ENCODE results near the gene SLC24A3.
"Not testable (repeated sequence)": the region's sequence is repeated elsewhere in the genome, so short reads cannot be mapped to it uniquely, and the experiment has no call there.

SLC24A3 gene

DNA sequence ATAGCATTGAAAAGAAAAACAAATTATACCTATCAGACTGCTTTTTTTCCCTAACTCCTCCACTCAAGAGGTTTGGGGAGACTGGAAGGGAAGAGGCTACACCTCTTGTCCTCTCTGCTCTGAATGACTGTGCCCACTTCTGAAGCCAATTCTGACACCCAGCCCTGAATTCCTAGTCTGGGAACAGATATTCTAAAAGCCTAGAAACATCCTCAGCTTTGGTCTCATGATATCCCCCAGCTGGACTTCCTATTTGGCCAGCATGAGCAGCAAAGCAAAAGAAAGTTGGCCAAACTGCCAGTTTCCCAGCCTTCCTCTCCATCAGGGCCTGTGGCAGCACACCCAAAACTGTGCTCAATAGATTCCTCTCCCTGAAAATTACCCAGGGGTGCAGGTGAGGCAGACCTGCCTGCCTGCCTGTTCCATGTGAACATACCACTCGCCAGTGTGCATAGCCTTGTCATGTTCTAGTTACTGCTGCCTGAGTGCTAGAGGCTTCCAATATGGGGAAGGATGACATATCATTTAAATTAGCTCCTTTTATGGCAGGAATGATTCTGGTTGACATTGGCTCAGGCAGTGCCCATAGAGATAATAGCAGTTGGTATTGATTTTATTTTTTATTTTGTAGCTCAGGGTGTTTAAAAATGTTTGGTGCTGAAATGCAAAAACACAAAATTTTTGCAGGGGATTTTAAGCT, 393.5 kb downstream of the SLC24A3 start:
- no peak for DNase-seq

GRCh38 chr20:19609642-19610223, 397.3 kb downstream of the SLC24A3 start:
- no peak for DNase-seq

DNA sequence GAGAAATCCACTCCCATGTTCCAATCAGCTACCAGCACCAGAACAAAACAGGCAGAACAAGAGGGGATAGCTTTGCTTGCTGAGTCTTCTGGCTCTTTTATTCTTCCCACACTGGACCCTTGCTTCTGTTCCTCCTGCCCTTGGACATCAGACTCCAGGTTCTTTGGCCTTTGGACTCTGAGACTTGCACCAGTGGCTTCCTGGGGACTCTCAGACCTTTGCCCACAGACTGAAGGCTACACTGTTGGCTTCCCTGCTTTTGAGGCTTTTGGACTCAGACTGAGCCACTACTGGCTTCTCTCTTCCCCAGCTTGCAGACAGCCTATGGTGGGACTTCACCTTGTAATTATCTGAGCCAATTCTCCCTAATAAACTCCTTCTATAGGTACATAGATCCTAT, 403.2 kb downstream of the SLC24A3 start:
- DNase-seq: no peak

- DNase-seq: no peak
Observed at GRCh38 chr20:19616081-19616480, 403.6 kb downstream of the SLC24A3 start.

- no peak for DNase-seq
Observed at GRCh38 chr20:19616620-19617019, 404.2 kb downstream of the SLC24A3 start.

GRCh38 chr20:19617256-19617655, 404.8 kb downstream of the SLC24A3 start:
- DNase-seq: no peak

DNA sequence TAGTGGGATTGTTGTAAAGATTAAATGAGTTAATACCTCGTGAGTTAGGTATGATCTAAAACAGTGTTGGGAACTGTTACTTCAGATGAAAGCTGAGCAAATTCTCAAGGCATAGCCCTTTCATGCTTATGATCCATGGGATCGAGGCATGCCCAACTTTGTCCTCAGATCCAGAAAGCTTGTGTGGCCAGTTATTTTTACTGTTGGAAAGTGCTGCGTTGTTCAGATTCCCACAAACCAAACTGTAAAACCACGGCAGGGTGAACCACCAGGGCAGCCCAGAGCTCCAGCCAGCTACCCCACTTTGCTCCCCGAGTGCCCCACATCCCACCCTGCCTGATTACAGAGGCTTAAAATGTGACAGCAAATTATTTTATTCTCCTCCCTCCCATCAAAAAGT, 406.3 kb downstream of the SLC24A3 start:
- DNase-seq: no peak

DNA sequence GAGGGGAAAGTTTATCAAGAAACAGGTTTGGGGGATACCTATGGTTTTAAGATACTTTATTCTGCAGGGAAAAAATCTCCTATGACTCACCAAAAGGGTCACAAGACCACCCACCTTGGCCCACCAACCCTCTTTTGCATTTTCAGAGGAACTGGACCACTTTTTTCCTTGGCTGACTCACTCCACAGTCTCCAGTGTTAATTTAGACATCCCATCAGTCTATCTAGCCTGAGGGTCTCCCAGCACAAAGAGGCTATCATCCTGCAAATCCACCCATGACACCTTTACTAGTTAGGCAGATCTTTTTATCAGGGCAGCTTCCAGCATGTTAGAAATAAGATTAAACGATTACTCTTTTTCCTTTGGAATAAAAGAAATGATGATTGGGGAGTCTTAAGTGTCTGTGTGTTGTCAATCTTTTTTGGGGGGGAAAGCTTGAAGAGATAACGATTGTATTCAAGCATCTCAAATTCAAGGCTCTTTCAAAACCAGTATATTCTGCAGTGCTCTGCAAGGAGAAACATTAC, 407.5 kb downstream of the SLC24A3 start:
- no peak for DNase-seq

- DNase-seq: no peak
Observed at GRCh38 chr20:19620446-19620845, 408.0 kb downstream of the SLC24A3 start.

- no peak for DNase-seq
Observed at GRCh38 chr20:19621072-19621471, 408.6 kb downstream of the SLC24A3 start.

DNA sequence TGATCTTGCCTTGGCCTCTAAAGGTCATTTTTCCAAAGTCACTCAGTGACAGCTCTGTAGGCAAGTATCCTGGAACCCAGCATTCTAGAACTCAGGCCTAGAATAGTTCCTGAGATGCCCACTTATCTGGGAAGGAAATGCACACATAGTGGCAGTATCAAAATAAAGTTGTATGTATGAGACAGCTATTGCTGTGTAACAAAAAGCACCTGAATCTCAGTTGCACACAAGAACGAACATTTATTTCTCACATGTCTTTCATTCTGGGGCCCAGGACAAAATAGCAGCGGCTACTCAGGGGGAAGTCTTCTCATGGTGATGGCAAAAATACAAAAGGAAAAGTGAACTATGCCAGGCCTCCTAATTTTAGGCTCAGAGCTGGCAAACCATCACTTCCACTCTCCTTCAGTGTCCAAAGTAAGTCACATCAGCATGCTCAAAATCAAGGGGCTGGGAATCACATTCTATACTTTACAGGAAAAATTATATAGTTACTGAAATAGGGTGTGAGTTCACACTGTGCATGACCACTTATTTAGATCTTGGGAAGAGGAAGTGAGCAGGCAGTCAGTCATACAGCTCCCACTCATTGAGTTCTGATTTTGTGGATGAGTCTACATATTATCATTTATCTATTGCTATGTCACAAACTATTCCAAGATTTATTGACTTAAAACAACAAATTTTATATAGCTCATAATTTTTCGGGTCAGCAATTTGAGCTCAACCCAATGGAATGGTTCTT, 412.0 kb downstream of the SLC24A3 start:
- no peak for DNase-seq

DNA sequence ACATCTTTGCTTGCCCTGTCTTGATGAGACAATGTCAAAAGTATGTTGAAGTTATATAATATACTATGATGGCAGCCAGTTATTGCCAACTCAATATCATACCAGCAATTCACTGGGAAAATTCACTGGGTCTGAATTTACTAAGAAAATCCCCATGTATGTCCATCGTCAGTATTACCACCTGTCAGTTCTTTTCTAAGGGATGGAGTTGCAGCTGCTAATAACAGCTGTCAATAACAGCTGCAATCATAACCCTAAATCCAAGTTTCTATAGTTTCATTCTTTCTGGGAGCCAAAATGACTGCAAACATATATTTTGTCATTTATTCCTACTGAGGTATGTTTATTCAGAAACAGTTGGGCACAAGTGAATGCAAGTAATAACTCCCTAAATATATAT, 413.0 kb downstream of the SLC24A3 start:
- DNase-seq: no peak

DNA sequence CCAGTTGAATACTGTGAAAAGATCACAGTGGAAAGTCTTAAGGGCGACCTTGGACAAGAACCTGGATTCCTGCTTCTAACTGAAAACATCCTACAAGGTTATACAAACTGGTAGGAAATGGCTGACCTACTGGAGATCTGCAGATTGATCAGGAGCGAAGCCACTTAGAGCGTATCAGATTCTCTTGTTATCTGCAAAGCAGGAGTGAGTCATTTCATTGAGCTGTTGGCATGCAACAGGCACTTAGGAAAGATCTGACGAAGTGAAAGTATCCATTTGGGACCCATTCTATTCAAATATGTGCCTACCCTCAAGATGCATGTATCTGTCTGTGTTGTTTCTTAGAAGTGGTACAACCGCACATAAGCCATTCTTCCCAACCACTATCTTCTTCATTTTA, 414.5 kb downstream of the SLC24A3 start:
- DNase-seq: no peak

- no peak for DNase-seq
Observed at GRCh38 chr20:19628570-19629134, 416.2 kb downstream of the SLC24A3 start.

DNA sequence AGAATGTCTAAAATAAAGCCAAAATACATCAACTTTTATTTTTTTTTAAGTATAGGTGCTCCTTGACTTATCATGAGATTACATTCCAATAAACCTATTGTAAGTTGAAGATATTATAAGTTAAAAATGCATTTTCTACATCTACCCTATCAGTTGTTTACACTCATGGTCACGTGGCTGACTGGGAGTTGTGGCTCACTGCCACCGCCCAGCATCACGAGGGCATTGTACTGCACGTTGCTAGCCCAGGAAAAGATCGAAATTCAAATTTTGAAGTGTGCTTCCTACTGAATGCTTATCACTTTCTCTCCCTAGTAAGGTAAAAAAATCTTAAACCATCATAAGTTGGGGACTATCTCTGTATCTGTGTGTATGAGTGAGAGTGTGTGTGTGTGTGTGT, 419.0 kb downstream of the SLC24A3 start:
- no peak for DNase-seq

GRCh38 chr20:19633985-19634384, 421.5 kb downstream of the SLC24A3 start:
- no peak for DNase-seq

- not testable (repeated sequence) for DNase-seq
Observed at GRCh38 chr20:19639471-19640045, 427.1 kb downstream of the SLC24A3 start.

DNA sequence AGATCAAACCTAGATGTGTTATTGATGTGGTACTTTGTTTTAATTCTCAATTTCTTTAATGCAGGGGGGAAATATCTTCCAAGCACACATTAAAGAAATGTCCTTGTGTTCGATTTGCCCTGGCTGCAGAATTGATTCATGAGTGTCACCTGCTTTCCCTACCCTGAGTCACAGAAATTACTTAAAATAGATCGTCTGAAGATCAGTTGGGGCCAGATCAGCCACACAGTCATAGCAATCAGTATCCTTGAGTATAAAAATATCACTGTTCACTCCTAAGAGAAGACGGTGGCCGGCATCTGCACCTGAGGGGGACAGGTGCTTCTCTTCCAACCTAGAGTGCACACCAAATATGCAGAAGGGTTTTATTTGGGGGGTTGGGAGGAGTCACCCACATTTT, 430.4 kb downstream of the SLC24A3 start:
- no peak for DNase-seq

GRCh38 chr20:19644085-19644484, 431.6 kb downstream of the SLC24A3 start:
- DNase-seq: no peak

- no peak for DNase-seq
Observed at GRCh38 chr20:19646963-19647362, 434.5 kb downstream of the SLC24A3 start.

DNA sequence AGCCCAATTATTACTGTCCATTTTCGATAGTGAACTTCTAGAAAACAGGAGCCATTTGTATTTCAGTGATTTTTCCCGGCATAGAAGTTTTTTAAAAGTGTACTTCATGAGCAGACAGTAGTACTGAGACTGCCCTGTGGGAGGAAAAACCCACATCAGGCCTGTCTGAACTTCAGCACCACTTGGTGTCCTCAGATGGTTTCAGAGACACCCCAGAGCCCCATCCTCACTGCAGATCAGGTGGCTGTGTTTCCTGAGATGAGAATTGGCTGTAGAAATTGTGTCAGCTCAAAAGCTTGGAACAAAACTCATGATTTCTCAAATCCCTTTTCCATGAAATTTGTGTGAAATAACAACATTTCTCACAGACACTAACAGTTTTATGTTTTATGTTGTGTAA, 435.6 kb downstream of the SLC24A3 start:
- DNase-seq: no peak

- DNase-seq: no peak
Observed at GRCh38 chr20:19649041-19649440, 436.6 kb downstream of the SLC24A3 start.

GRCh38 chr20:19652591-19653026, 440.2 kb downstream of the SLC24A3 start:
- DNase-seq: no peak

Data from left hindlimb (tissue), 1 donor.